Spleen (tissue), 7 donors: ENCODE data around the gene NR1D2.
"Not testable (repeated sequence)": the region's sequence is repeated elsewhere in the genome, so short reads cannot be mapped to it uniquely, and the experiment has no call there.

Source experiments
- POLR2A ChIP-seq, 3 donors: fragments of 450-650 bp; IDR thresholded peaks; one replicate each; pipeline ENCODE4 v1.5.1; 2017; ENCODE audit warnings: antibody characterized with exemption in 3 of 3, mild to moderate bottlenecking in 1 of 3
- POLR2AphosphoS5 ChIP-seq, 3 donors: sonication (generic); formaldehyde crosslinking; IDR thresholded peaks; one replicate each; pipeline ENCODE4 v1.5.1; 2017; ENCODE audit warnings: antibody characterized with exemption in 3 of 3
- TF ChIP-seq, protein P1 (sequence below), 11 experiments: fragments of 200-600 bp in 7 of 11; fragments of 450-650 bp in 4 of 11; sonication (generic) in 4 of 11; IDR thresholded peaks in 8 of 11; conservative IDR thresholded peaks in 3 of 11; 1 replicate in 7 of 11; 2 replicates in 4 of 11; pipeline versions ENCODE4 v1.4.0 to v1.8.0; 2016 to 2021; ENCODE audit warnings: antibody characterized with exemption in 11 of 11, inconsistent platforms in 4 of 11, mild to moderate bottlenecking in 1 of 11
- donor health status: DM: no; HTN: no; CAD: no; lungs with moderate emphysema.
- donor health status: DM: no; HTN: no; CAD: no.
- donor health status: DM: no; HTN: no; CAD: no.

DNA sequence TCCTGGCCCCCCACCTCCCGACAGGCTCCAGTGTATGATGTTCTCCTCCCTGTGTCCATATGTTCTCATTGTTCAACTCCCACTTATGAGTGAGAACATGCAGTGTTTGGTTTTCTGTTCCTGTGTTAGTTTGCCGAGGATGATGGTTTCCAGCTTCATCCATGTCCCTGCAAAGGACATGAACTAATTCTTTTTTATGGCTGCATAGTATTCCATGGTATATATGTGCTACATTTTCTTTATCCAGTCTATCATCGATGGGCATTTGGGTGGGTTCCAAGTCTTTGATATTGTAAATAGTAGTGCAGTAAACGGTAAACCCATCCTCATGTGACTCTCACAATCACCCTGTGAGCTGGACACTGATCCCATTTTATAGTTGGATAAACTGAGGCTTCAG is 81.6 kb downstream of the NR1D2 start:
- TF ChIP-seq, protein P1, sequence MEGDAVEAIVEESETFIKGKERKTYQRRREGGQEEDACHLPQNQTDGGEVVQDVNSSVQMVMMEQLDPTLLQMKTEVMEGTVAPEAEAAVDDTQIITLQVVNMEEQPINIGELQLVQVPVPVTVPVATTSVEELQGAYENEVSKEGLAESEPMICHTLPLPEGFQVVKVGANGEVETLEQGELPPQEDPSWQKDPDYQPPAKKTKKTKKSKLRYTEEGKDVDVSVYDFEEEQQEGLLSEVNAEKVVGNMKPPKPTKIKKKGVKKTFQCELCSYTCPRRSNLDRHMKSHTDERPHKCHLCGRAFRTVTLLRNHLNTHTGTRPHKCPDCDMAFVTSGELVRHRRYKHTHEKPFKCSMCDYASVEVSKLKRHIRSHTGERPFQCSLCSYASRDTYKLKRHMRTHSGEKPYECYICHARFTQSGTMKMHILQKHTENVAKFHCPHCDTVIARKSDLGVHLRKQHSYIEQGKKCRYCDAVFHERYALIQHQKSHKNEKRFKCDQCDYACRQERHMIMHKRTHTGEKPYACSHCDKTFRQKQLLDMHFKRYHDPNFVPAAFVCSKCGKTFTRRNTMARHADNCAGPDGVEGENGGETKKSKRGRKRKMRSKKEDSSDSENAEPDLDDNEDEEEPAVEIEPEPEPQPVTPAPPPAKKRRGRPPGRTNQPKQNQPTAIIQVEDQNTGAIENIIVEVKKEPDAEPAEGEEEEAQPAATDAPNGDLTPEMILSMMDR (IDR thresholded peaks at IDR 0.05 in 8 of 11, conservative IDR thresholded peaks at IDR 0.05 in 3 of 11): not testable (repeated sequence)
- TF ChIP-seq POLR2AphosphoS5, POLR2A (IDR thresholded peaks at IDR 0.05): not testable (repeated sequence)
